NT2/D1 (cell line): Measurements from ENCODE around the gene RAB33B.

ENCODE experiments used
- SUZ12 ChIP-seq: IDR thresholded peaks from 2 replicates; pipeline ENCODE4 v1.6.1; 2011; ENCODE audit not compliant: insufficient read length, insufficient read depth; ENCODE audit errors: extremely low read depth
- YY1 ChIP-seq: IDR thresholded peaks from 2 replicates; pipeline ENCODE4 v1.6.1; 2011; ENCODE audit not compliant: insufficient read length, insufficient read depth
- ZNF274 ChIP-seq: IDR thresholded peaks from 2 replicates; pipeline ENCODE4 v1.6.1; 2011; ENCODE audit warnings: mild to moderate bottlenecking, low read depth, low read length

DNA sequence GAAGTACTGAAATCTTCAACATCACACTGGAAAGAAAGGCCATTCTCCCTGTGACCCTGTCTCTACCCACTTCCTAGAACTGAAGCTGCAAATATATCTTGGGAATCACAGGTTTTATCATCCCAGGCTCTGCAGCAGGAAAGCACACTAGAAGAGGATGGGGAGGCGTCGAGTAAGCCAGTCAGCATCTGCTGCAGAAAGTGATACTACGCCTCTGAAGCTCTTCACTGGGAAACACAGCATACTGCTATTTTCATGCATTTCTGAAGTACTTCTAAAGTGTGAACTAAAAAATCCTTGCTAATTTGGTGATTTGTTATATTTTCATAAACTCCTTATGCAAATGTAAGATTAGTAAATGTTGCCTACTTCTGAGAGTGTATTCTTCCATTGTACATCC, 29.1 kb downstream of the RAB33B start:
- no peak for TF ChIP-seq SUZ12
- TF ChIP-seq ZNF274 = no peak
- no peak for TF ChIP-seq YY1
